ENCODE measurements around the gene ADAMTS8.
A peak's percentile ranks its signal among the peaks of the same experiment; 100 is the strongest.

Gene ADAMTS8

GRCh38 chr11:130433357-130433756, 4.9 kb upstream of the ADAMTS8 start:
- Mint-ChIP-seq H3K4me1 (peaks cover 9% of the 10 kb centered on the region), H3K36me3 (ENCODE audit: low read depth) (no peaks in the 10 kb centered on the region), H3K4me3 (no peak overlapping the region), H3K27ac (no peak overlapping the region), H3K27me3 (ENCODE audit: low read depth, poor library complexity) (peaks cover 48% of the 10 kb centered on the region), H3K9me3 (no peaks in the 10 kb centered on the region)
- no peak for DNase-seq
- TF ChIP-seq CTCF (IDR thresholded peaks at IDR 0.05): no peak

- H3K4me1 Mint-ChIP-seq: peaks cover 16% of the 10 kb centered on the region
- H3K36me3 Mint-ChIP-seq (ENCODE audit: low read depth): no peaks in the 10 kb centered on the region
- peaks cover 50% of the 10 kb centered on the region for H3K27me3 Mint-ChIP-seq (ENCODE audit: low read depth, poor library complexity)
- H3K27ac Mint-ChIP-seq: no peak overlapping the region
- TF ChIP-seq CTCF (IDR thresholded peaks at IDR 0.05): no peak
- no peak for DNase-seq
- no peak overlapping the region for H3K4me3 Mint-ChIP-seq
- no peaks in the 10 kb centered on the region for H3K9me3 Mint-ChIP-seq
Measured at GRCh38 chr11:130431801-130432200, 3.4 kb upstream of the ADAMTS8 start.

- H3K4me1 Mint-ChIP-seq: peaks cover 16% of the 10 kb centered on the region
- H3K27me3 Mint-ChIP-seq (ENCODE audit: low read depth, poor library complexity): peaks cover 50% of the 10 kb centered on the region
- H3K9me3 Mint-ChIP-seq: no peaks in the 10 kb centered on the region
- no peak overlapping the region for H3K27ac Mint-ChIP-seq
- peak; percentile 47 for TF ChIP-seq CTCF (IDR thresholded peaks at IDR 0.05)
- no peak overlapping the region for H3K4me3 Mint-ChIP-seq
- no peaks in the 10 kb centered on the region for H3K36me3 Mint-ChIP-seq (ENCODE audit: low read depth)
- peak; percentile 90 for DNase-seq
Measured at GRCh38 chr11:130431331-130431773, 2.9 kb upstream of the ADAMTS8 start.

GRCh38 chr11:130429983-130430382, 1.6 kb upstream of the ADAMTS8 start:
- H3K4me3 Mint-ChIP-seq: no peak overlapping the region
- no peak for DNase-seq
- H3K27me3 Mint-ChIP-seq (ENCODE audit: low read depth, poor library complexity): peaks cover 63% of the 10 kb centered on the region
- TF ChIP-seq CTCF (IDR thresholded peaks at IDR 0.05): no peak
- H3K36me3 Mint-ChIP-seq (ENCODE audit: low read depth): no peaks in the 10 kb centered on the region
- peaks cover 16% of the 10 kb centered on the region for H3K4me1 Mint-ChIP-seq
- H3K27ac Mint-ChIP-seq: no peak overlapping the region
- no peaks in the 10 kb centered on the region for H3K9me3 Mint-ChIP-seq

- Mint-ChIP-seq H3K36me3 (ENCODE audit: low read depth) (no peaks in the 10 kb centered on the region), H3K27ac (no peak overlapping the region), H3K4me3 (peak overlapping the region; percentile 88), H3K27me3 (ENCODE audit: low read depth, poor library complexity) (peaks cover 71% of the 10 kb centered on the region), H3K4me1 (peaks cover 16% of the 10 kb centered on the region), H3K9me3 (no peaks in the 10 kb centered on the region)
- no peak for TF ChIP-seq CTCF (IDR thresholded peaks at IDR 0.05)
- no peak for DNase-seq
Measured at GRCh38 chr11:130429120-130429681, 792 bp upstream of the ADAMTS8 start.

GRCh38 chr11:130427581-130428315, 661 bp downstream of the ADAMTS8 start:
- peak overlapping the region; percentile 74 for H3K4me3 Mint-ChIP-seq
- peak; percentile 17 for TF ChIP-seq CTCF (IDR thresholded peaks at IDR 0.05)
- no peaks in the 10 kb centered on the region for H3K36me3 Mint-ChIP-seq (ENCODE audit: low read depth)
- H3K27ac Mint-ChIP-seq: no peak overlapping the region
- no peaks in the 10 kb centered on the region for H3K9me3 Mint-ChIP-seq
- peak; percentile 62 for DNase-seq
- H3K27me3 Mint-ChIP-seq (ENCODE audit: low read depth, poor library complexity): peaks cover 79% of the 10 kb centered on the region
- peaks cover 16% of the 10 kb centered on the region for H3K4me1 Mint-ChIP-seq

All from nephron progenitor cell (in vitro differentiated cells).